ENCODE data around the gene AK9. TPM values are rescaled to one million over a fixed set of nuclear protein-coding genes. Genes with fewer than 3 reads are reported as not detected.

The AK9 gene
- 10 to 100 TPM in 3 of 4 donors, 1 to 10 TPM in 1; 8.4 to 15.0 (median 10.6) TPM for total RNA-seq

- Histone ChIP-seq H3K4me3 (peak within 1 kb of the TSS; percentile 74 to 86 (median 81)), H3K27me3 (no peaks in the 10 kb centered on the region), H3K4me1 (peaks cover 6 to 32% (median 28%) of the 10 kb centered on the region in 4 donors), H3K27ac (replicated peaks in 1 of 4) (peak within 1 kb of the TSS; percentile 86 to 95 (median 91)), H3K36me3 (peaks cover 0 to 6% (median 4%) of the 10 kb centered on the region in 4 donors), H3K9me3 (no peaks in the 10 kb centered on the region)
- 1% methylated on average over 36 of the region's 47 CpGs for WGBS
- peak; percentile 16 to 33 (median 17) for TF ChIP-seq CTCF (IDR thresholded peaks at IDR 0.05)
- peak; percentile 83 to 88 for TF ChIP-seq POLR2AphosphoS5 (IDR thresholded peaks at IDR 0.05)
- no peak for TF ChIP-seq EP300 (IDR thresholded peaks at IDR 0.05)
- intact Hi-C loops (cut with DNase I): loop anchor here (10.0 kb wide), 1 partner anchor 1184 kb away; the partner anchor contains the start of gene AMD1
- DNase-seq (ENCODE audit: extremely low spot score): peak; percentile 97
These were observed at the start of gene AK9, which contains the start of gene FIG4 for GRCh38 chr6:109690737-109691621. TSS of gene AK9 (minus strand) at chr6:109691202. CDS start at chr6:109675745, 15,457 bp downstream. TSS of gene FIG4 (plus strand) at chr6:109691296. CDS start at chr6:109691436, 140 bp downstream.

DNA sequence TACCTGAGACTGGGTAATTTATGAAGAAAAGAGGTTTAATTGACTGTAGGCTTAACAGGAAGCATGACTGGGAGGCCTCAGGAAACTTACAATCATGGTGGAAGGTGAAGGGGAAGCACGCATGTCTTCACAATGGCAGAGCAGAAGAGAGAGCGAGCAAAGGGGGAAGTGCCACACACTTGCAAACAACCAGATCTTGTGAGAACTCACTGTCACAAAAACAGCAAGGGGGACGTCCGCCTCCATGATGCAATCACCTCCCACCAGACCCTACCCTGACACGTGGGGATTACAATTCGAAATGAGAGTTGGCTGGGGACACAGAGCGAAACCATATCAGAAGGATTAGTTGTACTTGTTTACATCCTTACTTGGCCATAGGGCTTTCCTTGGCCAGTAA, 49.8 kb upstream of the AK9 start:
- Histone ChIP-seq H3K9me3 (no peaks in the 10 kb centered on the region), H3K27me3 (no peaks in the 10 kb centered on the region), H3K36me3 (peaks cover 0 to 52% (median 20%) of the 10 kb centered on the region in 4 donors), H3K27ac (replicated peaks in 1 of 4) (no peak overlapping the region), H3K4me1 (no peaks in the 10 kb centered on the region), H3K4me3 (no peak overlapping the region)
- no peak for TF ChIP-seq CTCF (IDR thresholded peaks at IDR 0.05)
- intact Hi-C loops (cut with DNase I): no loop called here
- DNase-seq (ENCODE audit: extremely low spot score): no peak
- 80% methylated on average over 6 of the region's 7 CpGs for WGBS

GRCh38 chr6:109739686-109740085, 48.7 kb upstream of the AK9 start:
- 93% methylated on average over 3 of the region's 3 CpGs for WGBS
- TF ChIP-seq EP300 (IDR thresholded peaks at IDR 0.05) (no peak), POLR2A (IDR thresholded peaks at IDR 0.05; ENCODE audit: low read depth) (no peak), CTCF (IDR thresholded peaks at IDR 0.05) (no peak)
- no peaks in the 10 kb centered on the region for H3K9me3 ChIP-seq
- intact Hi-C loops (cut with DNase I): no loop called here
- no peak for DNase-seq (ENCODE audit: extremely low spot score)
- H3K27me3 ChIP-seq: no peaks in the 10 kb centered on the region
- peaks cover 7 to 63% (median 27%) of the 10 kb centered on the region in 4 donors for H3K36me3 ChIP-seq
- no peaks in the 10 kb centered on the region for H3K4me1 ChIP-seq
- H3K27ac ChIP-seq (replicated peaks in 1 of 4): no peak overlapping the region
- H3K4me3 ChIP-seq: no peak overlapping the region

DNA sequence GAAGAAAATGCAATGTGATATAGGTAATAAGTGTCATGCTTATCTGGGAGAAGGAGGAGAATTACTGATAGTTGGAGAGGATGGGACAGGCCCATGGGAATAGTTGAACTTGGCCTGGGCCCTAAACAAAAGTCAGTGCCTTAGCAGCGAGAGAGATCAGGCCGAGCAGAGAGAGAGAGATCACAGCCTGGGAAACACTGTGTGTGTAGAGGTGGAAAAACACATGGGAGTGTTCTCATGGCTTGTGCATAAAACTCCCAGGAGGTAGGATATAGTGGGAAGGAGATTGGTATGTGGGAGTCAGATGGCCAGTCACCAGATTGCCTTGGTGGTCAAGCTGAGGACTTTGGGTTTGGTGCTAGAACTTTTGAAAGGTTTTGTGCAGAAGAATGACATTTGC, 47.7 kb upstream of the AK9 start:
- H3K27ac ChIP-seq (replicated peaks in 1 of 4): no peak overlapping the region
- H3K4me1 ChIP-seq: no peaks in the 10 kb centered on the region
- H3K4me3 ChIP-seq: no peak overlapping the region
- H3K9me3 ChIP-seq: no peaks in the 10 kb centered on the region
- intact Hi-C loops (cut with DNase I): no loop called here
- peaks cover 7 to 55% (median 20%) of the 10 kb centered on the region in 4 donors for H3K36me3 ChIP-seq
- no peak for DNase-seq (ENCODE audit: extremely low spot score)
- H3K27me3 ChIP-seq: no peaks in the 10 kb centered on the region
- TF ChIP-seq POLR2AphosphoS5 (IDR thresholded peaks at IDR 0.05) (no peak), POLR2A (IDR thresholded peaks at IDR 0.05; ENCODE audit: low read depth) (no peak), CTCF (IDR thresholded peaks at IDR 0.05) (no peak), EP300 (IDR thresholded peaks at IDR 0.05) (no peak)
- WGBS: 90% methylated on average over 2 of the region's 2 CpGs
